Neural cell (in vitro differentiated cells): ENCODE results near the gene AICDA. TPM values are rescaled to one million over a fixed set of nuclear protein-coding genes. Genes with fewer than 3 reads are reported as not detected.

Experiments
- H2AFZ ChIP-seq: fragments of 200-600, 300-800 bp; sonication (generic), shearing (Covaris generic); 2 replicates; pipeline ENCODE4 v1.6.0; 2014; ENCODE audit warnings: low read depth, mild to moderate bottlenecking, antibody characterized with exemption, low read length, moderate library complexity
- H3F3A ChIP-seq: fragments of 200-600 bp; shearing (Covaris generic); 2 replicates; pipeline ENCODE4 v1.6.1; 2016; ENCODE audit warnings: mild to moderate bottlenecking, moderate library complexity, mixed read lengths, antibody characterized with exemption, low read length; ENCODE audit not compliant: insufficient read depth, poor library complexity, severe bottlenecking
- H3K27ac ChIP-seq: fragments of 200-600, 300-800 bp; sonication (generic), shearing (Covaris generic); 2 replicates; pipeline ENCODE4 v1.5.1; 2014; ENCODE audit warnings: mild to moderate bottlenecking, low read length, moderate library complexity
- H3K27me3 ChIP-seq: fragments of 300-800, 200-600 bp; sonication (generic), shearing (Covaris generic); 2 replicates; pipeline ENCODE4 v1.6.0; 2014; ENCODE audit warnings: mild to moderate bottlenecking, low read depth, low read length, moderate library complexity; ENCODE audit not compliant: insufficient read depth
- H3K36me3 ChIP-seq: fragments of 300-800, 200-600 bp; sonication (generic), shearing (Covaris generic); 2 replicates; pipeline ENCODE4 v1.5.1; 2014; ENCODE audit warnings: mild to moderate bottlenecking, antibody characterized with exemption, low read length, moderate library complexity; ENCODE audit not compliant: insufficient read depth
- H3K4me2 ChIP-seq: fragments of 300-800, 200-600 bp; sonication (generic), shearing (Covaris generic); 2 replicates; pipeline ENCODE4 v1.6.0; 2014; ENCODE audit warnings: mild to moderate bottlenecking, low read length
- H3K4me3 ChIP-seq: fragments of 300-800, 200-600 bp; sonication (generic), shearing (Covaris generic); 2 replicates; pipeline ENCODE4 v1.5.1; 2014; ENCODE audit warnings: mild to moderate bottlenecking, low read length, moderate library complexity
- H3K79me2 ChIP-seq: fragments of 200-600 bp; shearing (Covaris generic); replicated peaks from 2 replicates; pipeline ENCODE4 v1.6.0; 2014; ENCODE audit warnings: mild to moderate bottlenecking, low read length, moderate library complexity; ENCODE audit not compliant: insufficient read depth
- H3K9ac ChIP-seq: fragments of 300-800, 200-600 bp; sonication (generic), shearing (Covaris generic); 2 replicates; pipeline ENCODE4 v1.6.1; 2016; ENCODE audit warnings: mild to moderate bottlenecking, low read length, mixed read lengths
- H3K9me2 ChIP-seq: fragments of 200-600 bp; shearing (Covaris generic); 2 replicates; pipeline ENCODE4 v1.6.1; 2016; ENCODE audit warnings: mild to moderate bottlenecking, low read length, mixed read lengths; ENCODE audit not compliant: insufficient read depth
- H3K9me3 ChIP-seq: fragments of 200-600, 300-800 bp; sonication (generic), shearing (Covaris generic); 2 replicates; pipeline ENCODE4 v1.6.1; 2016; ENCODE audit warnings: mild to moderate bottlenecking, mixed run types, low read length, moderate library complexity, mixed read lengths
- H4K20me1 ChIP-seq: fragments of 200-600 bp; shearing (Covaris generic); 2 replicates; pipeline ENCODE4 v1.6.1; 2016; ENCODE audit warnings: mild to moderate bottlenecking, mixed run types; ENCODE audit not compliant: insufficient read depth
- CTCF ChIP-seq: fragments of 450-650 bp; IDR thresholded peaks from 2 replicates; pipeline ENCODE4 v1.5.1; 2014; ENCODE audit warnings: antibody characterized with exemption, mild to moderate bottlenecking, moderate library complexity; ENCODE audit not compliant: poor library complexity, severe bottlenecking
- EP300 ChIP-seq: fragments of 450-650 bp; conservative IDR thresholded peaks from 2 replicates; pipeline ENCODE4 v1.6.1; 2014; ENCODE audit warnings: antibody characterized with exemption, mild to moderate bottlenecking, moderate library complexity; ENCODE audit not compliant: poor library complexity, severe bottlenecking
- EZH2 ChIP-seq: fragments of 200-600, 300-800 bp; shearing (Covaris generic), sonication (generic); IDR thresholded peaks from 2 replicates; pipeline ENCODE4 v1.6.1; 2014; ENCODE audit warnings: antibody characterized with exemption, low read length, borderline replicate concordance, mild to moderate bottlenecking; ENCODE audit not compliant: insufficient read depth, poor library complexity, severe bottlenecking
- MXI1 ChIP-seq: fragments of 450-650 bp; conservative IDR thresholded peaks from 2 replicates; pipeline ENCODE4 v1.6.1; 2014; ENCODE audit warnings: antibody characterized with exemption, mild to moderate bottlenecking; ENCODE audit not compliant: poor library complexity, severe bottlenecking
- POLR2AphosphoS5 ChIP-seq: IDR thresholded peaks from 2 replicates; pipeline ENCODE4 v1.6.1; 2012
- RAD21 ChIP-seq: fragments of 450-650 bp; conservative IDR thresholded peaks from 2 replicates; pipeline ENCODE4 v1.6.1; 2014; ENCODE audit warnings: antibody characterized with exemption, mild to moderate bottlenecking, moderate library complexity
- REST ChIP-seq: IDR thresholded peaks from 2 replicates; pipeline ENCODE4 v1.6.1; 2012; ENCODE audit warnings: borderline replicate concordance
- SMC3 ChIP-seq: fragments of 450-650 bp; conservative IDR thresholded peaks from 2 replicates; pipeline ENCODE4 v1.6.1; 2014; ENCODE audit warnings: antibody characterized with exemption, mild to moderate bottlenecking, moderate library complexity; ENCODE audit not compliant: poor library complexity
- TAF1 ChIP-seq: IDR thresholded peaks from 2 replicates; pipeline ENCODE4 v1.6.1; 2012; ENCODE audit warnings: low read depth
- polyA plus RNA-seq: library from polyadenylated mRNA; depleted of rRNA; stranded (reverse); fragments of >200 nt; gene quantifications from 2 replicates; pipeline ENCODE4 v1.2.3, GENCODE V29; 2014

Gene AICDA
- polyA plus RNA-seq, 1 donor from 2014 or later = not detected

- Histone ChIP-seq H3F3A (no peaks in the 10 kb centered on the region), H3K9ac (no peak overlapping the region), H3K9me2 (no peaks in the 10 kb centered on the region), H3K4me2 (no peak overlapping the region), H3K79me2 (no peaks in the 10 kb centered on the region), H2AFZ (no peak overlapping the region), H3K4me3 (no peak overlapping the region), H3K36me3 (no peaks in the 10 kb centered on the region), H4K20me1 (no peaks in the 10 kb centered on the region), H3K27me3 (no peaks in the 10 kb centered on the region), H3K27ac (no peak overlapping the region), H3K9me3 (no peaks in the 10 kb centered on the region)
- TF ChIP-seq EP300 (no peak), RAD21 (no peak), MXI1 (no peak), EZH2 (no peak)
These were observed 19.4 kb downstream of the AICDA start for GRCh38 chr12:8593246-8593645.

GRCh38 chr12:8590842-8591545 lies 21.7 kb downstream of the AICDA start:
- Histone ChIP-seq H3K79me2 (no peaks in the 10 kb centered on the region), H4K20me1 (no peaks in the 10 kb centered on the region), H3K9ac (no peak overlapping the region), H3K36me3 (no peaks in the 10 kb centered on the region), H3K4me2 (no peak overlapping the region), H2AFZ (no peak overlapping the region), H3K9me3 (no peaks in the 10 kb centered on the region), H3K27ac (no peak overlapping the region), H3K4me3 (no peak overlapping the region), H3K27me3 (no peaks in the 10 kb centered on the region), H3F3A (no peaks in the 10 kb centered on the region), H3K9me2 (no peaks in the 10 kb centered on the region)
- TF ChIP-seq REST = no peak
- no peak for TF ChIP-seq EP300
- no peak for TF ChIP-seq MXI1
- TF ChIP-seq SMC3 = no peak
- no peak for TF ChIP-seq CTCF
- TF ChIP-seq POLR2AphosphoS5 = no peak
- no peak for TF ChIP-seq RAD21
- TF ChIP-seq EZH2 = no peak
- no peak for TF ChIP-seq TAF1
